AG10803 (cell line): ENCODE measurements around the gene GLT1D1.
"Not testable (repeated sequence)": the region's sequence is repeated elsewhere in the genome, so short reads cannot be mapped to it uniquely, and the experiment has no call there.

Experiments used
- DNase-seq: peaks from one replicate; pipeline ENCODE4 v3.0.0; 2010; ENCODE audit warnings: low read depth
- H3K4me3 ChIP-seq: 2 replicates; pipeline ENCODE4 v1.5.1; 2011; ENCODE audit warnings: mild to moderate bottlenecking, low read length, control low read depth
- TF ChIP-seq, protein P1 (sequence below): conservative IDR thresholded peaks from 2 replicates; pipeline ENCODE4 v1.5.1; 2011; ENCODE audit warnings: mild to moderate bottlenecking, low read length, control low read depth, inconsistent platforms

Gene GLT1D1

DNA sequence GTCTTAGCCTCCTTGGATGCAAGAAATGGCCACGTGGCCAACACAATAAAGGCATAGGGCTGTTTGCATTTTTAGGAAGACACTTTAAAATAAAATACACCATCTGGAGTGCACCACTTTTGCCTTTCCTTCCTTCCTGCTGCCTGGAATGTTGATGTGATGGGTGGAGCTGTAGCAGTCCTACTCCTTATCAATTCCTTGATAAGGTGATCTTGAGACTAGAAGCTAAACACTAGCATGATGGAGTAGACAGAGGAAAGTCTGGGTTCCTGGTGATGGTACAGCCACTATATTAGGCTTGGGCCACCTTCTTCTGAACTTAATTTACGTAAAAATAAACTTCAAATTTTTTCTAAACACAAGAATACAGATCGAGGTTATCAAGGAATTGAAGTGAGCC, 2.9 kb upstream of the GLT1D1 start:
- no peak overlapping the region for H3K4me3 ChIP-seq
- DNase-seq = no peak
- TF ChIP-seq, protein P1, sequence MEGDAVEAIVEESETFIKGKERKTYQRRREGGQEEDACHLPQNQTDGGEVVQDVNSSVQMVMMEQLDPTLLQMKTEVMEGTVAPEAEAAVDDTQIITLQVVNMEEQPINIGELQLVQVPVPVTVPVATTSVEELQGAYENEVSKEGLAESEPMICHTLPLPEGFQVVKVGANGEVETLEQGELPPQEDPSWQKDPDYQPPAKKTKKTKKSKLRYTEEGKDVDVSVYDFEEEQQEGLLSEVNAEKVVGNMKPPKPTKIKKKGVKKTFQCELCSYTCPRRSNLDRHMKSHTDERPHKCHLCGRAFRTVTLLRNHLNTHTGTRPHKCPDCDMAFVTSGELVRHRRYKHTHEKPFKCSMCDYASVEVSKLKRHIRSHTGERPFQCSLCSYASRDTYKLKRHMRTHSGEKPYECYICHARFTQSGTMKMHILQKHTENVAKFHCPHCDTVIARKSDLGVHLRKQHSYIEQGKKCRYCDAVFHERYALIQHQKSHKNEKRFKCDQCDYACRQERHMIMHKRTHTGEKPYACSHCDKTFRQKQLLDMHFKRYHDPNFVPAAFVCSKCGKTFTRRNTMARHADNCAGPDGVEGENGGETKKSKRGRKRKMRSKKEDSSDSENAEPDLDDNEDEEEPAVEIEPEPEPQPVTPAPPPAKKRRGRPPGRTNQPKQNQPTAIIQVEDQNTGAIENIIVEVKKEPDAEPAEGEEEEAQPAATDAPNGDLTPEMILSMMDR = no peak

DNA sequence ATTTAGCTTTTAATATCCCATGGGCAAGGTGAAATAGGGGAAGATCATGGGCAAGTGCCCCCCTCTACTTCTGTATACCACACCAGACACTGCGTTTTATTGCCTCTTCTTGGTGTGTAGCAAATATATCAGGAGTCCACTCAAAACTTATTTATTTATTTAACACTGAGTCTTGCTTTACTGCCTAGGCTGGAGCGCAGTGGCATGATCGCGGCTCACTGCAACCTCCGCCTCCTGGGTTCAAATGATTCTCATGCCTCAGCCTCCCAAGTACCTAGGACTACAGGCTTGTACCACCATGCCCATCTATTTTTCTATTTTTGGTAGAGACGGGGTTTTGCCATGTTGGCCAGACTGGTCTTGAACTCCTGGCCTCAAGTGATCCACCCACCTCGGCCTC, 1.8 kb upstream of the GLT1D1 start:
- not testable (repeated sequence) for H3K4me3 ChIP-seq, DNase-seq

DNA sequence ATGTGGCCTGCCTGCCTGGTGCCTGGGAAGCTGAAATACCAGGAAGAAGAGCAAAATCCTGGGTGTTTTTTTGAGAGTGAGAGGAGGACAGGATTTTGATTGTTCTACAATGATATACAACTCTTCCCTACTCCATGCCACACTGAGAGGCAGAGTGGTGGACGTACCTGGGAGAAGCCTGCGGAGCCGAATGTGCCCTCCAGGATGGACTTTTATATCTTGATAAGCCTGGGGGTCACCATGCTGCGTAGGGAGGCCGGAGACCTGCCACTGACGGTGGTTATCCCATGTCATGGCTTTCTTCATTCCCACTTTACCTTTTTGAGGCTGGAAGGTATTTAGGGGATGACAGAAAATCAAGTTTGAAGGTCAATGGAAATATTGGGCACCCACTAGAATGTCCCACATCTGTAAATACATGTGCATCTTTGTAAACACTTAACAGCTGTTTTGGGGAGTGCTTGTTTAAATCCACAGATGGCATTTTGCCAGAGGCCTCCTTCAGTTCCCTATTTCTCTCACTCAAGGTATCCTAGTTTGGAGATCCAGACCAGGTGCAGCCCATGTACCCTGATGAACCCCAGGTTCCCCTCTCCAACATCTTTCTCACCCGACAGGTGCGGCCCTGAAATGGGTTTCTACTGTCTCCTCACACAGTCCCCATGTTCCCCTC, 1.1 kb upstream of the GLT1D1 start:
- no peak for DNase-seq
- TF ChIP-seq, protein P1 = no peak
- H3K4me3 ChIP-seq = no peak overlapping the region

DNA sequence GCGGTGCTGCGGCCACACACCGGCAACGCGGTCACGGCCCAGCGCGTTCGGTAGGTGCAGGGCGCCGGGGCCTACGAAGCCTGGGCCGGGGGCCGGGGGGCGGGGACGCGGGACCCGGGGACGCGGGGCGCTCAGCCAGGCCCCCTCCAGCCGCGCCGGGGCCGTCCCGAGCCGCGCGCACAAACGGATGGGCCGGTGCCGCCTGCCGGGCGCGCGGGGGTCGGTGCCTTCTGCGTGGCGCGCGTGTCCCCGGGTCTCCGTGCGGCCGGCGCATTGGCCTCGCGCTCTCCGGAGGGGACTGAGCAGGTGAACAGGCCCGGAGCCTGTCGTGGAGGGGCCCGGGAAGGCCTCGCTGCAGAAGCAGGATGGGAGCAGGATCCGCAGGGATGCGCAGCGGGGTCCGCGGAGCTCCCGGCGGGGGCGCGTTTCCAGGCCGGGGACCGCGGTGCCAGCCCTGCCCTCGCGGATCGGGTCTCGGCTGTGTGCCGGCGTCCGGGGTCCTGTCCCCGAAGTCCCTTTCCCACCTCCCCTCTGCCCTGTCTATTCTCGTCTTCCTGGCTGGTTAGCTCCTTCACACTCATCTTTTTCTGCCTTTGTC, 421 bp downstream of the GLT1D1 start:
- no peak for DNase-seq
- no peak overlapping the region for H3K4me3 ChIP-seq
- TF ChIP-seq, protein P1 = no peak

DNA sequence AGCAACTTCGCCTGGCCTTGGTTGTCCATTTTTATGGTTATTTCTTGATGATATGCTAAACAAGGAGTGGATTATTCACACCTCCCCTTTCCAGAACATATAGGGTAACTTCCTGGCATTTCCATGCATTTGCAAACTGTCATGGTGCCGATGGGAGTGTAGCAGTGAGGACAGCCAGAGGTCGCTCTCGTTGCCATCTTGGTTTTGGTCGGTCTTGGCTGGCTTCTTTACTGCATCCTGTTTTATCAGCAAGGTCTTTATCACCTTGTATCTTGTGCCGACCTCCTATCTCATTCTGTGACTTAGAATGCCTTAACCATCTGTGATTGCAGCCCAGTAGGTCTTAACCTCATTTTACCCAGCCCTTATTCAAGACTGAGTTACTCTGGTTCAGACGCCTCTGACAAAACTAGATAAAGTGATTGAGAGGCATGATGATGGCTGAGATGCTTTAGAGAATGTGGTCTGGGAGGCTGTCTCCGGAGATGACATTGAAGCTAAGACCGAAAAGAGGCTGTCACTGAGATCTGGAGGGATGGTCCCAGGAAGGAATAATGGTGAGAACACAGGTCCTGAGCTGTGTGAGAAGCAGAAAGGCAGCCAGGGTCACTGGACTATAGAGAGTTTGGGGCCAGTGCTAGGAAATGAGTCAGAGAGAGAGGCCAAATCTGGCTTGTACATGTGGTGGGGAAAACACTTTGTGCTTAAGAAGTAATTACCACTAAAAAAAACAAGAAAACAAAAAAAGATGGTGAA, 2.9 kb downstream of the GLT1D1 start:
- no peak for DNase-seq
- TF ChIP-seq, protein P1 = no peak
- H3K4me3 ChIP-seq = no peak overlapping the region

DNA sequence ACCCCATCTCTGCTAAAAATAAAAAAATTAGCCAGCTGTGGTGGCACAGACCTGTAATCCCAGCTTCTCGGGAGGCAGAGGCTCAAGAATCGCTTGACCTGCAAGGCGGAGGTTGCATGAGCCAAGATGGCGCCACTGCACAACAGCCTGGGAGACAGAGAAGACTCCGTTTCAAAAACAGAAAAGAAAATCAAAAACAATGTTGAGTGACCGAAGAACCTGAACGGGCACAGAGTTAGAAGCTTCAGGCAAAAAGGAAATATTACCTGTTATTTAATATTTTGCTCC, 3.5 kb downstream of the GLT1D1 start:
- no peak overlapping the region for H3K4me3 ChIP-seq
- DNase-seq = no peak
- TF ChIP-seq, protein P1 = no peak

DNA sequence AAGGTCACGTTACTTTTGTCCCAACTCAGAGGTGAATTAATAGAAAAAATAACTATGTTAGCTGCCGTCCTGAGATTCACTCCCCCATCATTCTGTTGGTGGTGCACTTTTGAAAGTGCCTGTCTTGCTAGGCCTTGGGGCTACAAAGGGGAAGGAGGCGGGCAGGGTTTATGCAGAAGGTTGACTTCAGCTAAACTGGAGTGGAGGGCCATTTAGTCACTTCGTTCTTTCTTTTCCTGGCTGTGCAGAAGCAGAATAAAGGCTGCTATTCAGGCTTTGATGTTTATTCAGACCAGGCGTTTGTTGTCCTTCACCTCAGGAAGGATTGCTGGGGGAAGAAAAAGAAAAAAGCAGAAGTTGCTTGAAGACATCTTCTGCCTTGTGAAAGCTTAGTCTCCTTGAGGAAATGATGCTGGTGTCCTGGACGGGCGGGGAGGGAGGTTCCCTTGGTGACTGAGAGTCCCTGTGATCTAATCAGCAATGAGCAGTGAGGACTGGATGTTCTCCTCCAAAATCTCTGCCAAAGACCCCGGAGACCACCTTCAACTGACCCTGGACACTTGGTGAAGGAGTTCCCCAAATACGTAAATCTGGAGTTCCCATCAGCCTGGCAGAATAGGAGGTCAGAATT, 4.0 kb downstream of the GLT1D1 start:
- TF ChIP-seq, protein P1 = no peak
- no peak for DNase-seq
- no peak overlapping the region for H3K4me3 ChIP-seq
